Fibroblast of peridontal ligament (primary cell): ENCODE data around the gene NOPCHAP1.
"Not testable (repeated sequence)": the region's sequence is repeated elsewhere in the genome, so short reads cannot be mapped to it uniquely, and the experiment has no call there.

Source experiments
- DNase-seq: peaks from one replicate; pipeline ENCODE4 v3.0.0-alpha.2; 2010; ENCODE audit errors: extremely low read depth

NOPCHAP1 gene

GRCh38 chr12:104986022-104986941, at the start of gene NOPCHAP1:
NOPCHAP1 (plus strand) TSS chr12:104986316; CDS start chr12:104986353, 37 bp downstream.
- peak; percentile 73 for DNase-seq

DNA sequence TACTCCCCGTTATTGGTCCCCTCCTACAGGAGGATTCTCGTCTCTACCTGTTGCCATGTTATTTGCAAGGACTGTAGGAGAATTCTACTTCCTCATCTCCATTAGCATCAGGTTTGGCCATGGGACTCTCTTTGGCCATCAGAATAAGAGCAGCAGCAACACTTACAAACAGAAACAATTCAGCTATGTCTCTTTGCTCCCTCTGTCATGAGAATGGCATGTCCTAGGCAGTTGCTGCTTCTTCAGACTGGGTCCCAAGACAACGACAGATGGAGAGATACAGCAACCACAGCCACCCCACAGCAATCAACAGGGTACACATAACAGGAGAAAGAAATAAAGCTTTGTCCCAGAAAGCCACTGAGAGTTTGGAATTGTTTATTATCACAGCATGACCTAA, 47.7 kb upstream of the NOPCHAP1 start:
- DNase-seq, result peak; percentile 9

GRCh38 chr12:104939089-104939488, 47.0 kb upstream of the NOPCHAP1 start:
- no peak for DNase-seq

DNA sequence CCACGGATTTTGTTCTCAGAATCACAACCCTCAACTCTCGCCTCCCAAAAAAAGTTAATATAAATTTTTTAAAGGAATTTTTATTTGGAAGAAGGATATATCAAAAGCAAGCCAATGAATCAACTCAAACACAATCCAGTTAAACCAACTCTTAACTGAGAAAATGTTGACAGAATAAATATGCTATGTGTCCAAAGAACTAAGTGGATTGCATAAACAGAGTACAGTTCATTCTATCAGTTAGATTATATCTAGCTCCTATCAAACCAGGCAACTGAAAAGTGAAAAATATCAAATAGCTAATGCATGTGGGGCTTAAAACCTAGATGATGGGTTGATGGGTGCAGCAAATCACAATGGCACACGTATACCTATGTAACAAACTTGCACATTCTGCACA, 44.7 kb upstream of the NOPCHAP1 start:
- no peak for DNase-seq

DNA sequence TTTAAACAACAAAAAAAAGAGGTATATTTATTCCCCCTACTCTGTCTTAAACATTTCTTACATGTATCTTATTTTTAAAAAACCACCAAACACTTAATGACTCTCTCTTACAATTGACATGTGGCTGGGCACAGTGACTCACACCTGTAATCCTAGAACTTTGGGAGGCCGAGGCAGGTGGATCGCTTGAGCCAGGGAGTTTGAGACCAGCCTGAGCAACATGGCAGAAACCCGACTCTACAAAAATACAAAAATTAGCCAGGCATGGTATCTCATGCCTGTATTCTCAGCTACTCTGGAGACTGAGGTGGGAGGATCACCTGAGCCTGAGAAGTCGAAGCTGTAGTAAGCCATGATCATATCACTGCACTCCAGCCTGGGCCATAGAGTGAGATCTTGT, 44.0 kb upstream of the NOPCHAP1 start:
- DNase-seq, result no peak

- DNase-seq, result not testable (repeated sequence)
Observed at GRCh38 chr12:104943401-104943800, 42.7 kb upstream of the NOPCHAP1 start.

GRCh38 chr12:104944252-104944651, 41.9 kb upstream of the NOPCHAP1 start:
- no peak for DNase-seq

GRCh38 chr12:104948716-104949115, 37.4 kb upstream of the NOPCHAP1 start:
- not testable (repeated sequence) for DNase-seq

- DNase-seq, result peak; percentile 51
Observed at GRCh38 chr12:104951759-104952509, 34.2 kb upstream of the NOPCHAP1 start.

GRCh38 chr12:104952816-104953215, 33.3 kb upstream of the NOPCHAP1 start:
- no peak for DNase-seq

- DNase-seq, result no peak
Observed at GRCh38 chr12:104953323-104953722, 32.8 kb upstream of the NOPCHAP1 start.

DNA sequence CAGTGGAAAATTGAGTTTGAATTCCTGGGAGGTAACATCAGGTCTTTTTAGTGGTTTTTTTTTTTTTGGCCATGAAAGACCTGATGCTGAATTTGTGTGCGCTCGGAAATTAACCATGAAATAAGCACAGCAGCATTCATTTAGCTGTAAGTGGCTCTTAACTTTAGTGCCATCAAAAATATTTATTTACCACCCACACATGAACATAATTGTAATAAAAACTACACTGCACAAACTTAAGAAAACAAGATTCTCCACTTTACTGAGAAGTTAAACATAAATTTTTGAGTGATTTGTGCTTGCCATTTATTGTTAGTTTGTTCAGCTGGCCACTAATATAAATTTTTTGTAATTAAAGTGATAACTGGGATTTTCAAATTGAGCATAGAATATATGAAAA, 30.4 kb upstream of the NOPCHAP1 start:
- no peak for DNase-seq

GRCh38 chr12:104956870-104957718, 29.0 kb upstream of the NOPCHAP1 start:
- peak; percentile 28 for DNase-seq

DNA sequence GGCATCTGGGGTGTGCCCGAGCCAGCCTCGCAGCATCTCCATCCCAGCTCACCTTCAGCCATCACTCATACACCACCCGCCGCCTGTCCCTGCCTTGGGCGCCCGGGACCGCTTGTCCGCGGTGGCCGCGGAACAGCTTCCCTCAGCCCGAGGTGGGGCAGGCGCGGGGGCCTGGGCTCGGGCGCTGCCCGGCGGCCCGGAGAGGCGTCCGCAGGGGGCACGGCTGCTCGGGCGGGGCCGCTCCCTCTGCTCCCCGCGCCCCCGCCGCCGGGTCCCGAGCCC, 28.5 kb upstream of the NOPCHAP1 start:
- no peak for DNase-seq

- peak; percentile 93 for DNase-seq
Observed at GRCh38 chr12:104958001-104958804, 27.9 kb upstream of the NOPCHAP1 start, which contains the start of gene SLC41A2. SLC41A2 (minus strand) TSS chr12:104958290; CDS start chr12:104928527, 29,763 bp downstream.

- no peak for DNase-seq
Observed at GRCh38 chr12:104958805-104959334, 27.2 kb upstream of the NOPCHAP1 start.

DNA sequence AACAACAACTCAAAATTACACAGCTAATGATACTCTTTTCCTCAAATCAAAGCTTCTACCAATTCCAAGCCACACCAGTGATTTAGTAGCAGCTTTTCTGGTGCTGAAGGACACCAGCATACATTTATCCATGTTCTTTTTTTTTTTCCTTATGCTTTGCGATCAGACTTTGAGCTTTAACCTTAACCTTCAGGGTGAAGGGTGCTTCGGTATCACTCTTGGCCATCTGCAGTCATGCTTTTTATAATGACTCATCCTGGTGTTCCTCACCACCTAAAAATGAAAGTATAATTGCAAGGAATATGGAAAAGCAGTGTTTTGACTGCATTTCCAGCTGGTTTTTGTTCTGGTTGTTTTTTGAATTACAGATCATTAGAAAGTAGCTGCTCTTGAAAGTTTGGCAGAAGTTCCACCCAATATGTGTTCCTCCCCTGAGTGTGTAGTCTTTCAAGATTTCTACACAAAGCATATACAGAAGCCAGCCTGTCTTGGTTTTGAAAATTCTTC, 26.7 kb upstream of the NOPCHAP1 start:
- peak; percentile 75 for DNase-seq

GRCh38 chr12:104960464-104960863, 25.7 kb upstream of the NOPCHAP1 start:
- no peak for DNase-seq

DNA sequence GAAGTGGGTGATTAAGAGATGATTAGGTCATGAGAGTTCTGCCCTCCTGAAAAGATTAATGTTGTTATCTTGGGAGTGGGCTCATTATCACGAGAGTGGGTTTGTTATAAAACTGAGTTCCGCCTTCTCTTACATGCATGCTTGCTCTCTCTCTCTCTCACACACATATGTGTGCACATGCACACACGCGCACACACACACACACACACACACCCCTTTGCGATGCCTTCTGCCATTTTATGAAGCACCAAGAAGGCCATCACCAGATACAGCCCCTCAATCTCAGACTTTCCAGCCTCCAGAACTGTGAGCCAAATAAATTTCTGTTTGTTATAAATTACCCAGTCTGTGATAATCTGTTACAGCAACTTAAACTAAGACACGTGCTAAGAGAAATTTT, 22.4 kb upstream of the NOPCHAP1 start:
- no peak for DNase-seq

- no peak for DNase-seq
Observed at GRCh38 chr12:104964167-104964855, 21.8 kb upstream of the NOPCHAP1 start.
